ENCODE data around the gene DUSP10.

GRCh38 chr1:221781102-221781755, 39.3 kb upstream of the DUSP10 start:
- TF ChIP-seq BACH2 (CRISPR knock-in tag; IDR thresholded peaks at IDR 0.05; ENCODE audit: borderline replicate concordance) (no peak), CSDC2 (CRISPR knock-in tag; IDR thresholded peaks at IDR 0.05) (no peak), PATZ1 (CRISPR knock-in tag; IDR thresholded peaks at IDR 0.05; ENCODE audit: borderline replicate concordance) (no peak), ZC3H10 (CRISPR knock-in tag; IDR thresholded peaks at IDR 0.05) (no peak), CREB5 (CRISPR knock-in tag; IDR thresholded peaks at IDR 0.05; ENCODE audit: low read depth) (no peak), POU6F1 (CRISPR knock-in tag; IDR thresholded peaks at IDR 0.05; ENCODE audit: borderline replicate concordance, low read depth) (no peak)

Measured in SK-N-SH treated with all-trans-retinoic acid at 6 μM for 48 hours (cell line).